NCI-H2171 (cell line): ENCODE results near the gene DLGAP4.

Experiments
- DNase-seq: peaks from one replicate; lab custom pipeline; 2025; lab: John Stamatoyannopoulos, UW

The DLGAP4 gene

DNA sequence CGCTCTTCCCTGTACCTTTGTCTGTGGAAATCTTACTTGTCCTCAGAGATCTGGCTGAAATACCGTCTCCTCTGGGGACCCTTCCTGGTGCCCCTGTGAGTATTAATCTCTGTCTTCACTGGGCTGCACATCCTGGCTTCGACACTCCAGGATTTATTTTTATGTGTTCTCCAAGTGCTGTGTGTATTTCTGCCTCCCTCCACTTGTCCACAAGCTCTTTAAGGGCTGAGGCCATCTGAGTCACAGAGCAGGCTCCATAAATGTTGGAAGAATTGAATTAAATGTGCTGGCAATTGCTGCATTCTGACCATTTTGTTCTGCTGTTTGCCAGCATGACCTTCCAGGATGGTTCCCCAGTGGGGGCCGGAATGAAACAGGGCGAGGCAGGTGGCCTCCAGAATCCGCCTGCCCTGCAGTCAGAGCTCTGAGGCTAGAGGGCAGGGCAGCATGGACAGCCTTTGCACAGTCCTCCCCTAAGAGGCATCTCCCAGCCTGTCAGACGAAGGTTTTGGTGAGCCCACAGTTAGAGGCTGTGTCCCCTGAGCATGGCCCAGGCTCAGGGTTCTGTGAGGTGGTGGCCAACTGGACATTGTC lies 105.8 kb downstream of the DLGAP4 start:
- DNase-seq: no peak

DNA sequence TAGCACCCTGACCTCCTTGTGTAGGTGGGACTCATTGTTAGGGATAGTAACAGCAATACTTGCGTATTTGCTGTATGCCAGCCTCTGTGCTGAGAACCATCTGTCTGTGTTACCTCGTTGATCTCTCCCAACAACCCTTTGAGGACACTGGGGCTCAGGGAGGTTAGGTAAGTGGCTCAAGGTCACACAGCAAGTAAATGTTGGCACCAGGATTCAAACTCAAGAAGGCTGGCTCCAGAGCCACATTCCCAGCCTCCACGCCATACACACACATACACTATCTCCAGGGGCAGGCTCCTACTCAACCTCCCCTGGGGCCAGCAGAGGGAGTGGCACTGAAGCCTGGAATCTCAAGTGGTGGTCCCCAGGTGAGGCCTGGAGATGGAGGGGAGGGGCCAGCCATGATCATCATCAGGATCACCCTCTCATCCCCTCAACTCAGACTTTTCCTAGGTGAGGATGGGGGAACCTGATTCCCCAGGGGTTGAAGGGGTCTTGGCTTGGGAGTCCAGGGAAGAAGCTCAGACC lies 109.4 kb downstream of the DLGAP4 start:
- no peak for DNase-seq

DNA sequence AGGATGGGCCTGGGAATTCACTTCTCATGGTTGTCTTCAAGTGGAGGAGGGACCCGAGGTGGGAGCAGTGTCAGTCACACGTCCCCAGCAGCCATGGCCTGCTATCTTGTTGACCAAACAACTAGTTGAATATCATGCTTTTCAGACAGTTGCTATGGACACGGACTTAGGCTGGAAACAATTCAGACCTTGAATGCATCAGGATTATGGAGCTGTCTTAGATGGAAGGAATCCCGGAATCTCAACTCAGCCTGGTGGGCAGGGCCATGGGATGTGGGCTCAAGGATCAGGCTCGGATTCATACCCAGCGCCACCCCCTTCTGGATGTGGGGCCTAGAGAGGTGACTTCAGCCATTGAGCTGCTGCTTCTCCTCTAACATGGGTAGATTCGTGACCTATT lies 112.6 kb downstream of the DLGAP4 start:
- DNase-seq: no peak

DNA sequence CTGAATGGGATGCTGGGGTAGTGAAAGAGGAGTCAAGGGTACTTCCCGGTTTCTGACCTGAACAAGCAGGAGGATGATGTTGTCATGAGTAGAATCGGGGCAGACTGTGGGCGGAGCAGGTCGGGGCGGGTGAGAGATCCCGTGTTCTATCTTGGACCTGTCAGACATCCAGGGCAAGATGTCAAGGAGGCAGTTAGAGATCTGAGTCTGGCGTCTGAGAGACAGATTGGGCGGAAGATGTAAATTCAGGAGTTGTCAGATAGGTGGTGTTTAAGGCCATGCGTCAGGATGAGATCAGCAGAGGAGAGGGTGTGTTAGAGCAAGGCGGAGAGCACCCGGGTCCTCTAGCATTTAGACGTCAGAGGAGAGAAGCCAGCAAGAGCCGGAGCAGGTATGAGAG lies 115.5 kb downstream of the DLGAP4 start:
- DNase-seq: no peak

DNA sequence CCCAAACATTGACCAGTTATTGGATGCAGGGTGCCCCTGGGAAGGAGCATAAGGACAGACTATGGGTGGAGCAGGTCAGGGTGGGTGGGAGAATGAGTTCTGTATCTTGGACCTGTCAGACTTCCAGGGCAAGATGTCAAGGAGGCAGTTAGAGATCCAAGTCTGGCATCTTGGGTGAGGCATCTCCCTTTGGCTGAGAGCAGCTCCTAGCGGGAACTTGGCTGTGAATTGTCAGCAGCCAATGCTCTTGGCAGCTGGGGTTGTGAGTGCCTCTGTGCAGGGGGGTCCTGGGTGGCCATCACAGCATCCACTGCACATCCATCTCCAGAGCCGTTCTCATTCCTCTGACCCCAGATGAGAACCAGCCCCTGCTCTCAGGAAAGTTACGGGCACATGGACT lies 118.2 kb downstream of the DLGAP4 start:
- no peak for DNase-seq

DNA sequence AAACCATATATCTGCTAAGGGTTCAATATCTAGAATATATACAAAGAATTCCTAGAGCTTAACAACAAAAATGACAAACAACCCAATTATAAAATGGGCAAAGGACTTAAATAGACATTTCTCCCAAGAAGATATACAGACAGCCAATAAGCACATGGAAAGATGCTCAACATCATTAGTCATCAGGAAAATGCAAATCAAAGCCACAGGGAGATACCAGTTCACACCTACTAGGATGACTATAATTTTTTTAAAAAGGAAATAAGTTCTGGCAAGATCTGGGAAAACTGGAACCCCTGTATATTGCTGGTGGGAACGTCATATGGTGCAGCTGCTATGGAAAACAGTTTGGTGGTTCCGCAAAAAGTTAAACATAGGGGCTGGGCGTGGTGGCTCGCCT lies 119.0 kb downstream of the DLGAP4 start:
- no peak for DNase-seq

DNA sequence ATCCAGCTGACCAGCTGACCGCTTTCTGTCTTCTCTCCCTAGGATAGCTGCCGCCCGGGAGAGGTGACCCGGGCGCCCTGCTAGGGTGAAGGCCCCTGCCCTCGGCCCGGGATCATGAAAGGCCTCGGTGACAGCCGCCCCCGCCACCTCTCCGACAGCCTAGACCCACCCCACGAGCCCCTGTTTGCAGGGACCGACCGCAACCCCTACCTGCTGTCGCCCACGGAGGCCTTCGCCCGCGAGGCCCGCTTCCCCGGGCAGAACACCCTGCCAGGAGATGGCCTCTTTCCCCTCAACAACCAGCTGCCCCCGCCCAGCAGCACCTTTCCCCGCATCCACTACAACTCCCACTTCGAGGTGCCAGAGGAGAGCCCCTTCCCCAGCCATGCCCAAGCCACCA lies 125.5 kb downstream of the DLGAP4 start:
- no peak for DNase-seq

DNA sequence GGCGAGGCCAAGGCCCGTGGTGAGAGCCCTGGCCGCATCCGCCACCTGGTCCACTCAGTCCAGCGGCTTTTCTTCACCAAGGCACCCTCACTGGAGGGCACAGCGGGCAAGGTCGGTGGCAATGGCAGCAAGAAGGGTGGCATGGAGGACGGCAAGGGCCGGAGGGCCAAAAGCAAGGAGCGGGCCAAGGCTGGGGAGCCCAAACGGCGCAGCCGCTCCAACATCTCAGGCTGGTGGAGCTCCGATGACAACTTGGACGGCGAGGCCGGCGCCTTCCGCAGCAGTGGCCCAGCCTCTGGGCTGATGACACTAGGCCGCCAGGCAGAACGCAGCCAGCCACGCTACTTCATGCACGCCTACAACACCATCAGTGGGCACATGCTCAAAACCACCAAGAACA lies 126.0 kb downstream of the DLGAP4 start:
- no peak for DNase-seq

DNA sequence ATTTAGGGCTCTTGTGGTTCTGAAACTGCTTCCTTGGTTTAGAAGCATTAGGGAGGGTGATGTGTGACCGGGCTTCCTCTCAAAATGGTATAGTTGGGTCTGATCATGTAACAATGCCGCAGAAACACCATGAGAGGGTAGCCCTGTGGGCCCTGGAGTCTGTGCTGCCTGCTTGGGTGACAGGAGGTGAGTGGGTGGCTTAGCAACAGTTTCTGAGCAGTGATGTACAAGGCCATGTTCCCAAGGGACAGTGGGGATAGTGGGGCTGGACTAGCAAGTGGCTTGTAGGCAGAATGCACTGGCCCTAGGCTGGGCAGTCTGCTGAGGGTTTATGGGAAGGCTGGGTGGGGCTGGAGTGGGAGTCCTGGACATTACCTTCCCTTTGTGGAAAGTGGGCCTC lies 128.2 kb downstream of the DLGAP4 start:
- no peak for DNase-seq

DNA sequence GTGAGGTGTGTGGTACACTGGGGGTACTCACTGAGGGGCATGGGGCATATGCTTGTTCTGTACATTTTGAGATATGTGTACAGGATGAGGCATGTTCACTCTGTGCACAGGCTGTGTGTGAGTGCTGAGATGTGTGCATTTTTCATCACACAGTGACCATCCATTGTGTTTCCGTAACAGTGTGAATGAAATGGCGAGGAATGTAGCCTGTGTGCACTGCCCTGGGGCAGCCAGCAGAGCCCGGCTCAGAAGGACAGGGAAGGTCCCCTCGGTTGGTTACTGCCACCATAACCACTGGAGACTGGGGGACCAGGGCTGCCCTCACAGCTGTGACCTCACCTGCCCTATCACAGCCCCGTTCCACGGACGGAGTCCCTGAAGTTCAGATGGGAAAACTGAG lies 129.0 kb downstream of the DLGAP4 start:
- DNase-seq: no peak

DNA sequence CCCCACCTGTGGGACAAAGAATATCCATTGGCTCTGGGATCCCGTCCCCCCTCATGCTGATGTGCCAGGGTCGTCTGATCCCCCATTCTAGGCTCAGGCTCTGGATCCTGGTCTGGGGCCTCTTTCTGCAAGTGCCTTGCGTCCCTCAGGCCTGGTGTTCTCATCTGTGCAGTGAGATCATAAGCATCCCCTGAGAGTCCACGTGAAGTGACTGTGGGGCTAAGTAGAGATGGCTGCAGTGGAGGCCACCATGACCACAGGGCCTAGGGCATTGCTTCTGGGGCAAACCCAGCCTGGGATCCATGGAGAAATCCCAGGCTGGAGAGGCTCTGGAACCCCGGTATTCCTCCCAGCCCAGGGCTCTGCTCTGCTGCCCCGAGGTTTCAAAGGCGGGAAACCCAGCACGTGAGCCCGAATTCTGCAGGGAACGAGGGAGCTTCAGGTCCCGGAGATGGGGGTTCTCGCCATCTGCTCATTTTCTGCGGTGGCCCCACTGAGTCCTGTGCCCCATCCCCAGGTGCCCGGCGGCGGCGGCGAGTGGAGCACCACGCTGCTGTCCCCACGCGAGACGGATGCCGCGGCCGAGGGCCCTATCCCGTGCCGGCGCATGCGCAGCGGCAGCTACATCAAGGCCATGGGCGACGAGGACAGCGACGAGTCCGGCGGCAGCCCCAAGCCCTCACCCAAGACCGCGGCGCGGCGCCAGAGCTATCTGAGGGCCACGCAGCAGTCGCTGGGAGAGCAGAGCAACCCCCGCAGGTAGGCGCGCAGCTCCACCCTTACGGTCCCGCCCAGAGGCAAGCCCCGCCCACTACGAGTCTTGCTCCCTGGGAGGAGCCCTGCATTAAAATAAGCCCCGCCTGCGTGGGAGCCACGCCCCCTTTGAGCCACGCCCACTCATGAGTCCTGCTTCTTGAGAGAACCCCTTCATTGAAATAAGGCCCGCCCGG lies 129.7 kb downstream of the DLGAP4 start:
- no peak for DNase-seq

DNA sequence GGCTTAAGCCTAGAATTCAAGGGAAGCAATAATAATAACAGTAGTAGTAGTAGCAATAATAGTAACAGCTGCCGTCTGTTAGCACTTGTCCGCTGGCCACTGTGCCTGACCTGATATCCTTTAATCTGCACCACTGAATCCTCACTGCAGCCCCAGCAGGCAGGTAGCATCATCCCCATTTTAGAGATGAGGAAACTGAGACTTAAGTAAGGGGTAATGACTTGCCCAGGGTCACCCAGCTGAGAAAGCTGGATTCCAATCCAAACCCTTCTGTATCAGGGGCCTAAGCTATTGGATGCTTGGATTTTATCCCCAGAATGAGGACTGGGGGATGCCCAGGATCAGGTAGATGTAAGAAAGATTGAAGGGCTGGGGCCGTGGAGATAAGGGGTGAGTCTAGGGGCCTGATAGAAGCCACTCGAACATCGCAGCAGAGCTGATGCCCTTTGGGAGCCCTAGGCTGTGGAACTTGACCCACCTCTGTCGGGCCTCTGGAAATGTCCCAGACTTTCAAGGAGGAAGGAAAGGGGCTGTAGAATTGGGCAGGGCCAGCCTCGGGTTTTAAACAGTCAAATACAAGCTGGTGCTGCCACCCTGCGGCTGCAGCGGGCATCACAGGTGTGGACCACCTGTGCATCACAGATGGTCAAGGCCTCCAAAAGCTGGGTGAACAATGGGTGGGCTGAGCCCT lies 133.0 kb downstream of the DLGAP4 start:
- peak; percentile 40 for DNase-seq

DNA sequence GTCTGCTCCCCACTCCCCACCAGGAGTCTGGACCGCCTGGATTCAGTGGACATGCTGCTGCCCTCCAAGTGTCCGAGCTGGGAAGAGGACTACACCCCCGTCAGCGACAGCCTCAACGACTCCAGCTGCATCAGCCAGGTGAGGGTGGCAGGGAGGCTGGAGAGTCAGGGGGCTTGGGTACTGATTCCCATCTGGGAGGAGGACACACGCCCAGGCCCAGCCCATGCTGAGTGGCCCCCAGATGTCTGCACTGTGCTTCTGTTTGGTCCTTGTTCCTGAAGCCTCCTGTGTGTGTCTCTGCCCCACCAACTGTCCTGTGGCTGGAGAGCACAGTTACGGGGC lies 133.6 kb downstream of the DLGAP4 start:
- no peak for DNase-seq

DNA sequence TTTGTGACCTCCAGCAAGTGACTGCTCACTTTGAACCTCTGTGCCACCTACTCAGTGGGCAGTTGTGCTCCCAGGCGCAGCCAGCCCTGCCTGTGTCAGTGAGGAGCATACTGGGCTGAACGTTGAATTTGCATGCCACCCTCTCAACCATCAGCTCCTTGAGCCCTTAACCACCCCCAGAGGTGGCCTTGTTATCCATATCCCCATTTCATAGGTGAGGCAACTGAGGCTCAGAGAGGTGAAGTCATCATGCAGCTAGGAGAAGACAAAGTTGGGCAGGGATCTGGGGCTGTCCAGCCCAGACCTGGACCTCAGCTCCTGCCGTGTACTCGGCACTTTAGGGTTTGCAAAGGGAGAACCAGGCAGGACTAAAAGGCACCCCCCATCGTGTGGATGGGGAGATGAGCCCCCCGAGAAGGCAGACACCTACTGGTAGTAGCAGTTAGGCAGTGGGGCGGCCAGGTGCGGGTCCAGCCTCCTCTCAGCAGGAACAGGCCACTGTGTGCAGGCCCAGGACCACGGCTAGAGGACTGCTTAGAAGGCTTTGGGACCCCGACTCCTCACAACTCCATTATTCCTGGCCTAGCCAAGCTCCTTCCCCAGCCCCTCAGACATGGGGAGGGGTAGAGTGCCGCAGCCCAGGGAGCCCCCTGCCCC lies 134.4 kb downstream of the DLGAP4 start:
- DNase-seq: no peak

DNA sequence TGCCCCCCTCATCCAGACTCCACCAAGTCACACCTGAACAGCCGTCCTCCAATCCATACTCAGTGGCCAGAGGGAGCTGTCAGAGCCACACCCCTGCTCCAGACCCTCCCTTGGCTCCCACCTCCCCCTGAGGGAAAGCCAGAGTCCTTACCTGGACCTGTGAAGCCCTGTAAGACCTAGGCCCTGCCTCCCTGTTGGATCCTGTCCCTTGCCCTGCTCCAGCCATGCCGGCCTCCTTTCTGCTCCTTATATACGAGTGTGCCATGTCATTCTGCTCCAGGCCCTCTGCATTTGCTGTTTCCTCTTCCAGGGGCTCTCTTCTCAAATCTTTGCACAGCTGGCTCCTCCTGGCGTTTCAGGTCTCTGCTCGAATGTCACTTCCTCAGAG lies 134.9 kb downstream of the DLGAP4 start:
- DNase-seq: no peak

DNA sequence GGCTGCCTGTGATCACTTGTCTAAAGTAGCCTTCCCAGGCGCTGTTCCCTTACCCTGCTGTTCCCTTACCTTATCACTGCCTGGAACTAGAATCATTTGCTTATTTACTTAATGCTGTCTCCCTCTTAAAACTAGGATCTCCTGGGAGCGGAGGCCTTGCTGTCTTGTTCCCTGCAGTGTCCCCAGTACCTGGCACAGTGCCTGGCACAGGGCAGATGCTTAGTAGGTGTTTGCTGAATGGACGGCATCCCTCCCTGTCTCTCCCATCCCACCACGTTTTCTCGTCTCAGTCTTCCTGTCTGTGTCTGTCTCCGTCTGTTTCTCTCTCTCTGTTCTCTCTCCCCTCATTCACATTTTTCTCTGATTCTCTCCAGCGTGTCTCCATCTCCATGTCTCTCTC lies 135.3 kb downstream of the DLGAP4 start:
- peak; percentile 21 for DNase-seq

DNA sequence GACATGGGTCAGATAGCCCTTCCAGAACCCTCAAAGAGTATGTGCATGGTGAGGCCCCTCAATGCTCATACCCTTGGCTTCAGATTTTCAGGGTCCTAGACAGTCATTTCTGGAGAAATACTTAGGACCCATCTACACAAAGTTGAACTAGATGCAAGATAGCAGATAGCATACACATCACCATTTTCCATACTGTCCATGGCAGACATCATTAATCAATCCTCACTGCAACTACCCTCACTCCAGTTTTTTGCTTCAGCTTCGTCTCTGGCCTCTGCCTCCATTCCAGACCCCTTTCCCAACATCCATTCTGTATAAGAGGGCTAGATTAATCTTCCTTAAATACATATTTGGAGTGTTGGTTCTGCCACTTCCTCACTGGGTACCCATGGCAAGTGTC lies 139.7 kb downstream of the DLGAP4 start:
- no peak for DNase-seq

DNA sequence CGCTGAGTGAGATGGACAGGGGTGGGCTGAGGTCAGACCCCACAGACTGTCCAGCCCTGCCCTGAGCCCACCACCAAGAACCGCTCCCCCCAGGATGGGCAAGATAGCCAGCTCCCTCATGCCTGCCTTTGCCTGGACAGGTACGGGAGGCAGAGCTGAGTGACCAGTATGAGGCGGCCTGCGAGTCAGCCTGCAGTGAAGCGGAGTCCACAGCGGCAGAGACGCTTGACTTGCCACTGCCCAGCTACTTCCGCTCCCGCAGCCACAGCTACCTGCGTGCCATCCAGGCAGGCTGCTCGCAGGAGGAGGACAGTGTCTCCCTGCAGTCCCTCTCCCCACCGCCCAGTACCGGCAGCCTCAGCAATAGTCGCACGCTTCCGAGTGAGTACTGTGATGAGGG lies 140.4 kb downstream of the DLGAP4 start:
- DNase-seq: no peak

DNA sequence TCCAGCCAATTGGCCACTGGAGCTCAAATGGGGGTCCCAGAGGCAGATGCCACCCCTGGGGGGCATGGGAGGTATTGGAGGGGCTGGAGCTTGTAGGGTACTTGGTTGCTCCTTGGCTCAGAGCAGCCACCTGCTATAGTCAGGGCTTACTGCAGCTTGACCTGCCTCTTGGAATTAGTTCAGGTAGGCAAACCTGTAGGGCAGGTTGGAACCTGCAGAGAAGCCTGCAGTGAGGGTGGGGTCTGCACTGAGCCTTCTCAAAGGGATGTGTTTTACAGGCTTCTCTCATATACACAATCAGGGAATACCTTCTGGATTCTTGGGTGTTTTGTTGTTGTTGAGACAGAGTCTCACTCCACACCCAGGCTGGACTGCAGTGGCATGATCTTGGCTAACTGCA lies 141.0 kb downstream of the DLGAP4 start:
- peak; percentile 48 for DNase-seq

DNA sequence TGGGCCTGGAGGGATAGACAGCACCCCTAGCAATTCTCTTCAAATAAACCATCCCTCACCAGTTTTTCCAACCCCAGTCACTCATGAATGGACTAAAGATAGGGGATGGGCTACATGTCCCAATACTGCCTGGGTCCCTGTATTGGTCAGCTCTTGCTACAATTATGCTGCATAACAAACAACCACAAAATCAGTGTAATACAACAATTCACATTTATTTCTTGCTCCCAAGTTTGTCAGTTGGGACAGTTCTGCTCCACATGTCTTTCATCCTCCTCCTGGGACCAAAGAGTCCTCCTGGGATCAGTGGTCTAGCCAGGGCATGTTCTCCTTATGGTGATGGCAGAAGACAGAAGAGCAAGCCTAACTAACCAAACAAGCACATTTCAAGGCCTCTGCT lies 143.5 kb downstream of the DLGAP4 start:
- DNase-seq: no peak

DNA sequence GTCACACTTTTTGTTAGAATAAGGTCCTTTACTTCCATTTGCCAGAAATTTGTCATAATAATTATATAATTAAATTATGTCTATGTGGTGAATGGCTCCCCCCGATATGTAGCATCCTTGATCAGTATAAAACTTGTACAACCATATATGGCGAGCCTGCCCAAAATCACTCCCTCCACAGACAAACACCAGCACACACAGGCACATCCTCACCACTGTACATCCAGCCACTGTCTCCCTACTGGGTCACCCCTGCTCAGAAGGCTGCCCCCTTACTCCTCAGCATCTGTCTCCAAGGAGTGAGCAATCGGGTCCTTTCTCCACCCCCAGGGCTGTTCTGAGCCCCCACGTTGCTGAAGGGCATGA lies 148.2 kb downstream of the DLGAP4 start:
- no peak for DNase-seq

DNA sequence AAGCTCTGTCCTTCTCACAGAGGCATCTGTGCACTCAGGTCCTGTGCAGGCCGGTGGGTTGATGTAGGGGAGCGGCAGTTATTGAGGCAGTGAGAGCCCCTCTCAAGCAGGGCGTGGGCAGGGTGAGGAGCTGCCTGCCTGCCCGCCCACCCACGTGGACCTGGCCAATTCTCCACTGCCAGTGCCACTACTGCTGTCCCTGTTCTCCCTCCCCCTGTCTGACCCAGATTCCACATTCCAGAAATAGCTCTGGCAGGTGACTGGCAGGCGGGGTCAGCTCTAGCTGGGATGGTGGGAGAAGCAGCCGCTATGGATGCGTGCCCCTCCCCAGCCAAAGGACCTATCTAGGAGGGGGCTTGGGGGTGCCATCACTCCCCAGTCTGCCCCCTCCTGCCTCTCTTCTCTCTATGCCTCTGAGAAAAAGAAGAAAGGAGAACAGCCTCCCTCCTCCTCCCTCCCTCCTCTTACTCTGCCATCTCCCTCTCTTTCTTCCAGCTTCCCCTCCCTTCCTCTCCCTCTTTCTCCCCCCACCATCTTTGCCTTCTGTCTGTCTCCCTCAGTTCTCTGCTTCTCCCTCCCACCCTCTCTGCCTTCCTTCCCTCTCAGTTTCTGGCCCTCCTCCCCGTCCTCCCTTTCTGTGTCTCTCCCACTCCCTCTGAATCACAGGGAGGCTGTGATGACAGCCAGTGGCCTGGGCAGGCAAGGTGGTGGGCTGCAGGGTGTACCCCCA lies 148.7 kb downstream of the DLGAP4 start:
- DNase-seq: no peak
